CD14-positive monocyte (primary cell): ENCODE measurements around the gene PLEKHJ1. TPM values are rescaled to one million over a fixed set of nuclear protein-coding genes. Genes with fewer than 3 reads are reported as not detected.

Source experiments
- DNase-seq, 3 donors: peaks; one replicate each; pipeline ENCODE4 v3.0.0-alpha.2; 2011 to 2022
- H2AFZ ChIP-seq: 2 replicates; pipeline ENCODE4 v1.6.0; 2012; ENCODE audit warnings: mild to moderate bottlenecking, low read depth, low read length, inconsistent platforms; ENCODE audit not compliant: insufficient read depth, poor library complexity, severe bottlenecking
- H3K27ac ChIP-seq, 2 donors: 1 replicate in 1 of 2; 2 replicates in 1 of 2; pipeline ENCODE4 v1.5.1; 2012 to 2013; ENCODE audit warnings: low read length in 2 of 2, control low read depth in 1 of 2, inconsistent platforms in 1 of 2, low read depth in 1 of 2, mild to moderate bottlenecking in 1 of 2
- H3K27me3 ChIP-seq, 2 donors: one replicate each; pipeline versions ENCODE4 v1.6.0 to v1.6.1; 2011 to 2013; ENCODE audit warnings: low read length in 2 of 2; ENCODE audit not compliant: control insufficient read depth in 2 of 2, insufficient read depth in 2 of 2
- H3K36me3 ChIP-seq, 2 donors: replicated peaks in 1 of 2; 1 replicate in 1 of 2; 2 replicates in 1 of 2; pipeline versions ENCODE4 v1.5.1 to v1.6.1; 2012 to 2013; ENCODE audit warnings: low read length in 2 of 2, control low read depth in 1 of 2, inconsistent platforms in 1 of 2, mild to moderate bottlenecking in 1 of 2; ENCODE audit not compliant: insufficient read depth in 2 of 2, control insufficient read depth in 1 of 2
- H3K4me1 ChIP-seq, 2 donors: 1 replicate in 1 of 2; 2 replicates in 1 of 2; pipeline versions ENCODE4 v1.5.1 to v1.6.1; 2012 to 2013; ENCODE audit warnings: low read length in 2 of 2, control low read depth in 1 of 2, inconsistent platforms in 1 of 2, mild to moderate bottlenecking in 1 of 2, moderate library complexity in 1 of 2; ENCODE audit not compliant: insufficient read depth in 2 of 2, control insufficient read depth in 1 of 2
- H3K4me2 ChIP-seq: replicated peaks from 2 replicates; pipeline ENCODE3; 2012; ENCODE audit warnings: low read length, moderate library complexity, mild to moderate bottlenecking; ENCODE audit not compliant: poor library complexity, severe bottlenecking; ENCODE audit errors: extremely low read depth
- H3K4me3 ChIP-seq, 3 experiments: fragments of 200-600 bp in 1 of 3; sonication (generic) in 1 of 3; replicated peaks in 1 of 3; 1 replicate in 2 of 3; 2 replicates in 1 of 3; pipeline ENCODE4 v1.5.1; 2011 to 2013; ENCODE audit warnings: low read length in 3 of 3, mild to moderate bottlenecking in 3 of 3, control low read depth in 2 of 3, low read depth in 2 of 3, inconsistent platforms in 1 of 3, moderate library complexity in 1 of 3
- H3K79me2 ChIP-seq: 2 replicates; pipeline ENCODE4 v1.6.0; 2012; ENCODE audit warnings: mild to moderate bottlenecking, control low read depth, inconsistent platforms, low read length, moderate library complexity; ENCODE audit not compliant: insufficient read depth
- H3K9ac ChIP-seq: 2 replicates; pipeline ENCODE4 v1.6.0; 2017; ENCODE audit warnings: low read length, mild to moderate bottlenecking; ENCODE audit not compliant: insufficient read depth, poor library complexity, severe bottlenecking
- H3K9me3 ChIP-seq, 2 donors: replicated peaks in 1 of 2; 1 replicate in 1 of 2; 2 replicates in 1 of 2; pipeline versions ENCODE4 v1.5.1 to v1.6.1; 2012 to 2013; ENCODE audit warnings: low read length in 2 of 2, control low read depth in 1 of 2; ENCODE audit not compliant: control insufficient read depth in 1 of 2, insufficient read depth in 1 of 2
- H4K20me1 ChIP-seq: 2 replicates; pipeline ENCODE4 v1.6.0; 2012; ENCODE audit warnings: mild to moderate bottlenecking, low read length, control low read depth, moderate library complexity; ENCODE audit not compliant: insufficient read depth
- H3K27ac Mint-ChIP-seq, 7 donors: one replicate each; pipeline ENCODE4 v1.8.0; 2020; ENCODE audit warnings: mild to moderate bottlenecking in 7 of 7, mixed read lengths in 7 of 7, moderate library complexity in 6 of 7, inconsistent platforms in 2 of 7
- H3K27me3 Mint-ChIP-seq, 3 donors: one replicate each; pipeline ENCODE4 v1.8.0; 2021 to 2022; ENCODE audit warnings: low read depth in 3 of 3, mild to moderate bottlenecking in 3 of 3, mixed read lengths in 3 of 3, moderate library complexity in 3 of 3, inconsistent platforms in 1 of 3
- H3K36me3 Mint-ChIP-seq, 2 donors: one replicate each; pipeline ENCODE4 v1.8.0; 2020; ENCODE audit warnings: mixed read lengths in 2 of 2, inconsistent platforms in 1 of 2, mild to moderate bottlenecking in 1 of 2
- H3K4me1 Mint-ChIP-seq: one replicate; pipeline ENCODE4 v1.8.0; 2020; ENCODE audit warnings: mild to moderate bottlenecking, mixed read lengths
- H3K4me3 Mint-ChIP-seq, 2 donors: one replicate each; pipeline ENCODE4 v1.8.0; 2020; ENCODE audit warnings: mild to moderate bottlenecking in 2 of 2, mixed read lengths in 2 of 2, moderate library complexity in 1 of 2
- H3K9me3 Mint-ChIP-seq, 7 donors: one replicate each; pipeline ENCODE4 v1.8.0; 2020 to 2022; ENCODE audit warnings: mixed read lengths in 7 of 7, mild to moderate bottlenecking in 6 of 7, moderate library complexity in 6 of 7, inconsistent platforms in 2 of 7
- WGBS: methylation state at CpG from one replicate; pipeline ENCODE4 v1.1.5; 2013; ENCODE audit warnings: missing lambda C conversion rate; ENCODE audit not compliant: insufficient coverage; 5-methylcytosine and 5-hydroxymethylcytosine counted together
- intact Hi-C, 2 donors: fragments of 100-400 bp; cut with micrococcal nuclease; formaldehyde crosslinking; loops; one replicate each; pipeline versions ENCODE4 v1.15.0 to v1.15.1; 2023
- polyA plus RNA-seq, 3 donors: library from polyadenylated mRNA; depleted of rRNA in 1 of 3; unstranded in 2 of 3; stranded (reverse) in 1 of 3; fragments of 300-500 nt in 2 of 3; fragments of >200 nt in 1 of 3; fragmentation: Illumina TruSeq in 2 of 3; gene quantifications; 1 replicate in 2 of 3; 2 replicates in 1 of 3; pipeline ENCODE4 v1.2.3, GENCODE V29; 2012 to 2021
- TF ChIP-seq, protein P1 (sequence below): fragments of 200-600 bp; IDR thresholded peaks from one replicate; pipeline ENCODE4 v1.8.0; 2022; ENCODE audit warnings: antibody characterized with exemption, mild to moderate bottlenecking

Gene PLEKHJ1
- polyA plus RNA-seq, 3 donors, result 62.1 to 90.0 (median 69.0) TPM

DNA sequence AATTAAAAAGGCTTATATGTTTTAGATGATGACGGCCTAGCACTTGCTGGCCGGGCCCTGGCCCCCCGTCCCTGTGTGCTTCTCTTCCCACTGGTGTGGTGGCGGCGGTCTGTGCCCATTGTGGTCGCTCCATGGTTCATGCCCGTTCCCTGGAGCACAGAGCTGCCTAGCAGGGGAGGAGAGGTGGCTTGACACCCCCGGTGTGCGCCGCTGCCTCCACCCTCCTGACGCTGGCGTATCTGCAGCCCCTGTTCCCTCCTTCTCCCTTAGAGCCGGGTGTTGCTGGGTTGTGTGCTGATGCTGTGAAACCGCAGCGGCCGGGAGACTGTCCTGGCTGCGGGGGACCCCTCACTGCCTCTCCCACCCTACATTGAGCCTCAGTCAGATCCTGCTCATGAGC is 43.3 kb downstream of the PLEKHJ1 start:
- no peak for DNase-seq
- Histone ChIP-seq H2AFZ (no peak overlapping the region), H3K79me2 (peaks cover 70% of the 10 kb centered on the region), H3K4me3 (no peak overlapping the region), H3K9ac (no peak overlapping the region), H3K36me3 (peaks cover 72 to 88% of the 10 kb centered on the region in 2 donors), H4K20me1 (peaks cover 75% of the 10 kb centered on the region), H3K4me2 (no peak overlapping the region), H3K9me3 (no peaks in the 10 kb centered on the region), H3K4me1 (peaks cover 12% of the 10 kb centered on the region in 2 donors), H3K27ac (no peak overlapping the region), H3K27me3 (no peaks in the 10 kb centered on the region)
- Mint-ChIP-seq H3K4me3 (no peak overlapping the region), H3K36me3 (peaks cover 64 to 87% of the 10 kb centered on the region in 2 donors), H3K9me3 (no peaks in the 10 kb centered on the region), H3K27ac (peak overlapping the region in 3 of 7 donors; percentile 1 to 63 (median 50)), H3K27me3 (no peaks in the 10 kb centered on the region), H3K4me1 (peaks cover 10% of the 10 kb centered on the region)
- intact Hi-C loops, result no loop called here
- WGBS, result no CpG with 5 or more reads among the region's 17 CpGs
- TF ChIP-seq, protein P1, sequence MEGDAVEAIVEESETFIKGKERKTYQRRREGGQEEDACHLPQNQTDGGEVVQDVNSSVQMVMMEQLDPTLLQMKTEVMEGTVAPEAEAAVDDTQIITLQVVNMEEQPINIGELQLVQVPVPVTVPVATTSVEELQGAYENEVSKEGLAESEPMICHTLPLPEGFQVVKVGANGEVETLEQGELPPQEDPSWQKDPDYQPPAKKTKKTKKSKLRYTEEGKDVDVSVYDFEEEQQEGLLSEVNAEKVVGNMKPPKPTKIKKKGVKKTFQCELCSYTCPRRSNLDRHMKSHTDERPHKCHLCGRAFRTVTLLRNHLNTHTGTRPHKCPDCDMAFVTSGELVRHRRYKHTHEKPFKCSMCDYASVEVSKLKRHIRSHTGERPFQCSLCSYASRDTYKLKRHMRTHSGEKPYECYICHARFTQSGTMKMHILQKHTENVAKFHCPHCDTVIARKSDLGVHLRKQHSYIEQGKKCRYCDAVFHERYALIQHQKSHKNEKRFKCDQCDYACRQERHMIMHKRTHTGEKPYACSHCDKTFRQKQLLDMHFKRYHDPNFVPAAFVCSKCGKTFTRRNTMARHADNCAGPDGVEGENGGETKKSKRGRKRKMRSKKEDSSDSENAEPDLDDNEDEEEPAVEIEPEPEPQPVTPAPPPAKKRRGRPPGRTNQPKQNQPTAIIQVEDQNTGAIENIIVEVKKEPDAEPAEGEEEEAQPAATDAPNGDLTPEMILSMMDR, result no peak

DNA sequence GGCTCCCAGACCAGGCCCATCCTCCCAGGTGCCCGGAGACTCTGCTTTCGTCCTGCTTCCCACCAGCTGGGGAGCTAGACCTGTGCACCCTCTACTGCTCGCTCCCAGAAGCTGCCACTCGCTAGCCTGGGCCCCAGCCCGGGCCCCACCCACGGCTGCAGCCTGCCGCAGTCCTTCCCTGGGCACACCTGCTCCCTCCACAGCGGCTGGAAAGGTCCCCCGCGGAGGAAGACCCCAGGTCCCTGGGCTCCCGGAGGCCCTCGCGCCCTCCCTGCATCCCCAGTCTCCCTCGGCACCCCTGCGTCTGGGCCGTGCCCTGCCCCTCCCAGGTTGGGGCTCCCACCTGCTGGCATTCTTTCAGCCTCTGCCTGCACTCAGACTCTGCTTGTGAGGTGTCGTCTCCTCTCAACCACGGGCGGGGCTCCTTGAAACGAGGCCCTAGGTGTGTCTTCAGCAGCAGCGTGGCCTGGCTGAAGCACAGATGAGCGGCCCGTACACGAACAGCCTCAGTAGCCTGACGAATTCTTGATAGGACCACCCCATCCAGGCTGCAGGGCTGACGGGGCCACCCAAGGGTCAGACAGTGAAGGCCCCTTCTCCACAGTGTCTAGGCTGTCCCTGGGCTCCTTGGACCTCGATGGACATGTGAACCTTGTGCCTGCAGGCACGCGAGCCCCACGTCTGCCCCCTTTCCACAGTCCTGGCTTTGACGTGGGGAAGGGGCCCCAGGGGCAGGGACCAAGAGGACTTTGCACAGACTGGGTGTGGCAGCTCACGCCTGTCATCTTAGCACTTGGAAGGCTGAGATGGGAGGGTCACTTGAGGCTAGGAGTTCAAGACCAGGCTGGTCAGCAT is 44.4 kb downstream of the PLEKHJ1 start:
- Mint-ChIP-seq H3K27me3 (peaks cover 0 to 2% (median 0%) of the 10 kb centered on the region in 3 donors), H3K4me3 (no peak overlapping the region), H3K9me3 (peaks cover 0 to 3% (median 0%) of the 10 kb centered on the region in 7 donors), H3K27ac (peak overlapping the region in 2 of 7 donors; percentile 53 to 58), H3K36me3 (peaks cover 57 to 84% of the 10 kb centered on the region in 2 donors), H3K4me1 (peaks cover 22% of the 10 kb centered on the region)
- no peak overlapping the region for H2AFZ ChIP-seq
- no peaks in the 10 kb centered on the region for H3K27me3 ChIP-seq
- no peak overlapping the region for H3K27ac ChIP-seq
- H3K79me2 ChIP-seq, result peaks cover 64% of the 10 kb centered on the region
- DNase-seq, result no peak
- intact Hi-C loops, result no loop called here
- peaks cover 64% of the 10 kb centered on the region for H4K20me1 ChIP-seq
- no peak overlapping the region for H3K4me3 ChIP-seq
- 95% methylated on average over 31 of the region's 32 CpGs for WGBS
- H3K9ac ChIP-seq, result no peak overlapping the region
- H3K4me2 ChIP-seq, result no peak overlapping the region
- no peaks in the 10 kb centered on the region for H3K9me3 ChIP-seq
- H3K4me1 ChIP-seq, result peaks cover 21 to 24% of the 10 kb centered on the region in 2 donors
- TF ChIP-seq, protein P1, result no peak
- H3K36me3 ChIP-seq, result peaks cover 73 to 84% of the 10 kb centered on the region in 2 donors
